IPS-15b (cell line): ENCODE data around the gene CACNA1A.
"Not testable (repeated sequence)": the region's sequence is repeated elsewhere in the genome, so short reads cannot be mapped to it uniquely, and the experiment has no call there.

Experiments used
- H3K27me3 ChIP-seq: one replicate; pipeline ENCODE4 v1.6.1; 2013; ENCODE audit warnings: low read length; ENCODE audit not compliant: control insufficient read depth, insufficient read depth
- H3K36me3 ChIP-seq: one replicate; pipeline ENCODE4 v1.6.1; 2013; ENCODE audit warnings: low read length; ENCODE audit not compliant: control insufficient read depth, insufficient read depth
- H3K4me1 ChIP-seq: one replicate; pipeline ENCODE4 v1.6.1; 2013; ENCODE audit warnings: mild to moderate bottlenecking, low read length; ENCODE audit not compliant: control insufficient read depth, insufficient read depth
- H3K4me3 ChIP-seq: one replicate; pipeline ENCODE4 v1.5.1; 2013; ENCODE audit warnings: low read depth, low read length
- H3K9ac ChIP-seq: one replicate; pipeline ENCODE4 v1.6.1; 2013; ENCODE audit warnings: low read depth, mild to moderate bottlenecking, low read length
- H3K9me3 ChIP-seq: one replicate; pipeline ENCODE4 v1.6.1; 2013; ENCODE audit warnings: mild to moderate bottlenecking, low read length; ENCODE audit not compliant: control insufficient read depth, insufficient read depth

The CACNA1A gene

GRCh38 chr19:13187419-13187818 lies 318.9 kb downstream of the CACNA1A start:
- Histone ChIP-seq H3K36me3 (no peaks in the 10 kb centered on the region), H3K4me3 (no peak overlapping the region), H3K9me3 (no peaks in the 10 kb centered on the region), H3K4me1 (no peaks in the 10 kb centered on the region), H3K27me3 (no peaks in the 10 kb centered on the region), H3K9ac (no peak overlapping the region)

- H3K36me3 ChIP-seq, H3K27me3 ChIP-seq, H3K9me3 ChIP-seq, H3K4me3 ChIP-seq, H3K4me1 ChIP-seq, H3K9ac ChIP-seq: not testable (repeated sequence)
These were observed 319.6 kb downstream of the CACNA1A start for GRCh38 chr19:13186688-13187087.

DNA sequence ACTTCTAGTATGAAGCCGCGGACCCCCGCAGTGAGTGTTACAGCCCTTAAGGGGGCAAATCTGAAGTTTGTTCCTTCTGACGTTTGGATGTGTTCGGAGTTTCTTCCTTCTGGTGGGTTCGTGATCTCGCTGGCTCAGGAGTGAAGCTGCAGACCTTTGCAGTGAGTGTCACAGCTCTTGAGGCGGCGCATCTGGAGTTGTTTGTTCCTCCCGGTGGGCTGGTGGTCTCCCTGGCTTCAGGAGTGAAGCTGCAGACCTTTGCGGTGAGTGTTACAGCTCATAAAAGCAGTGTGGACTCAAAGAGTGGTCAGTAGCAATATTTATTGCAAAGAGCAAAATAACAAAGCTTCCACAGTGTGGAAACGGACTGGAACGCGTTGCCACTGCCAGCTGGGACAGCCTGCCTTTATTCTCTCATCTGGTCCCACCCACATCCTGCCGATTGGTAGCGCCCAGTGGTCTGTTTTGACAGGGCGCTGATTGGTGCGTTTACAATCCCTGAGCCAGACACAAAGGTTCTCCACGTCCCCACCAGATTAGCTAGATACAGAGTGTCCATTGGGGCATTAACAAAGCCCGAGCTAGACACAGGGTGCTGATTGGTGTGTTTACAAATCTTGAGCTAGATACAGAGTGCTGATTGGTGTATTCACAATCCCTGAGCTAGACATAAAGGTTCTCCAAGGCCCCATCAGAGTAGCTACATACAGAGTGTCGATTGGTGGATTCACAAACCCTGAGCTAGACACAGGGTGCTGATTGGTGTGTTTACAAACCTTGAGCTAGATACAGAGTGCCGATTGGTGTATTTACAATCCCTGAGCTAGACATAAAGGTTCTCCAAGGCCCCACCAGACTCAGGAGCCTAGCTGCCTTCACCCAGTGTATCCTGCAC lies 320.3 kb downstream of the CACNA1A start:
- H3K4me3 ChIP-seq, H3K36me3 ChIP-seq, H3K9ac ChIP-seq, H3K4me1 ChIP-seq, H3K27me3 ChIP-seq, H3K9me3 ChIP-seq: not testable (repeated sequence)

- not testable (repeated sequence) for H3K4me3 ChIP-seq, H3K9me3 ChIP-seq, H3K4me1 ChIP-seq, H3K9ac ChIP-seq, H3K36me3 ChIP-seq, H3K27me3 ChIP-seq
These were observed 321.4 kb downstream of the CACNA1A start for GRCh38 chr19:13184926-13185325.

GRCh38 chr19:13181747-13182388 lies 324.4 kb downstream of the CACNA1A start:
- Histone ChIP-seq H3K27me3 (no peaks in the 10 kb centered on the region), H3K4me3 (no peak overlapping the region), H3K9ac (no peak overlapping the region), H3K36me3 (no peaks in the 10 kb centered on the region), H3K9me3 (no peaks in the 10 kb centered on the region), H3K4me1 (no peaks in the 10 kb centered on the region)

DNA sequence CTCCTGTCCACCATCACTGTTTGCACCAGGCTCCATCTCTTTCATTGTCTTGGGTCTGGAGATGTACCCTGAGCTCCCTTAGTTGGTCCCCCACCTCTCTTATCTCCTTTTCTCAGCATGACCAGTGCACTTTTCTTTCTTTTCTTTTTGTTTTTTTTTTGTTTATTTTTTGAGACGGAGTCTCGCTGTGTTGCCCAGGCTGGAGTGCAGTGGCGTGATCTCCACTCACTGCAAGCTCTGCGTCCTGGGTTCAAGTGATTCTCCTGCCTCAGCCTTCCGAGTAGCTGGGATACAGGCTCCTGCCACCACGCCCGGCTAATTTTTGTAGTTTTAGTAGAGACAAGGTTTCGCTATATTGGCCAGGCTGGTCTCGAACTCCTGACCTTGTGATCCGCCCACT lies 328.0 kb downstream of the CACNA1A start:
- H3K4me1 ChIP-seq, H3K9me3 ChIP-seq, H3K4me3 ChIP-seq, H3K27me3 ChIP-seq, H3K36me3 ChIP-seq, H3K9ac ChIP-seq: not testable (repeated sequence)

DNA sequence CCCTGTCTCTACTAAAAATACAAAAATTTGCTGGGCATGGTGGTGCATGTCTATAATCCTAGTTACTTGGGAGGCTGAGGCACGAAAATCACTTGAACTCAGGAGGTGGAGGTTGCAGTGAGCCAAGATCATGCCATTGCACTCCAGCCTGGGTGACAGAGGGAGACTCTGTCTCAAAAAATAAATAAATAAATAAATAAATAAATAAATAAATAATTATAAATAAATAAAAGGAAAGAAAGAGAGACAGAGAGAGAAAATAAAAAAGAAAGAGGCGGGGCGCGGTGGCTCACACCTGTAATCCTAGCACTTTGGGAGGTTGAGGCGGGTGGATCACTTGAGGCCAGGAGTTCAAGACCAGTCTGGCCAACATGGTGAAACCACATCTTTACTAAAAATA lies 328.7 kb downstream of the CACNA1A start:
- H3K4me1 ChIP-seq = not testable (repeated sequence)

DNA sequence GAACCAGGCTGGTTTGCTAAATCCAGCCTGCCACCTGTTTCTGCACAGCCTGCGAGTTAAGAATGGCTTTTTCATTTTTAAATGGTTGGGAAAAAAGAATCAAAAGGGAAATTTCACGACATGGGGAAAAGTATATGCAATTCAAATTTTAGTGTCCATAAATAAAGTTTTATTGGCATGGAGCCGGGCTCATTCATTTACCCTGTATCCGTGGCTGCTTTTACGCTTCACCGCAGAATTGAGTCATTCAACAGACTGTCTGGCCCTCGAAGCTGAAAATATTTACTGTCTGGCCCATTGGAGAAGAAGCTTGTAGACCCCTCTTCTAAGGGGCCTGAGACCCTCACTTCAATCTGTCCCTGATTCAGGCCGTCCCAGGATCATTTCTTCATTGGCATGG lies 329.9 kb downstream of the CACNA1A start:
- Histone ChIP-seq H3K4me1 (no peaks in the 10 kb centered on the region), H3K9me3 (no peaks in the 10 kb centered on the region), H3K27me3 (no peaks in the 10 kb centered on the region), H3K36me3 (no peaks in the 10 kb centered on the region), H3K9ac (no peak overlapping the region), H3K4me3 (no peak overlapping the region)

More for the DNA sequence above, 328.7 kb downstream of the CACNA1A start:
- not testable (repeated sequence) for H3K36me3 ChIP-seq, H3K9ac ChIP-seq, H3K27me3 ChIP-seq, H3K9me3 ChIP-seq, H3K4me3 ChIP-seq

DNA sequence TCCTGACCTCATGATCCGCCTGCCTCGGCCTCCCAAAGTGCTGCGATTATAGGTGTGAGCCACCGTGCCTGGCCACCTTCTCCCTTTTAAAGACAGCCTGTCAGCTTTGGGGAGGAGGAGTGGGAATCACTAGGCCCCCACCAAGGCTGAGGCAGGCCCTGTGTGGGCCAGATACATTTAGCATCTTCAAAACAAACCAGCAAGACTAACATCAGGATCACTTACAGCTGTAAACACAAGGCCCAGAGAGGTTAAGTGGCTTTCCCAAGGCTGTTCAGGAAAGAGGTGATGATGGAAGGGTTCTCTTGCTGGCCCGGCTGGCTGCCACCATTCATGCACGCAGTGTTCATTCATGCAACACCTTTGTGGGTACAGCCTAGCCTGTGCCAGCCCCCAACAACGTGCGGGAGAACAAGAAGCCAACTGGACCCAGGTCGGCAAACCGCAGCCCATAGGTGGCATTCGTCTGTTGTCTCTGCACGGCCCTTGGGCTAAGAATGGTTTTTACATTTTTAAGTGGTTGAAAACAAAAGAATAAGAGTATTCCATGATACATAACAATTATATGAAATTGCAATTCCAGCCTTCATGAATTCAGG lies 333.0 kb downstream of the CACNA1A start:
- Histone ChIP-seq H3K4me3 (no peak overlapping the region), H3K9ac (no peak overlapping the region), H3K27me3 (no peaks in the 10 kb centered on the region), H3K36me3 (no peaks in the 10 kb centered on the region), H3K4me1 (peaks cover 2% of the 10 kb centered on the region), H3K9me3 (no peaks in the 10 kb centered on the region)

DNA sequence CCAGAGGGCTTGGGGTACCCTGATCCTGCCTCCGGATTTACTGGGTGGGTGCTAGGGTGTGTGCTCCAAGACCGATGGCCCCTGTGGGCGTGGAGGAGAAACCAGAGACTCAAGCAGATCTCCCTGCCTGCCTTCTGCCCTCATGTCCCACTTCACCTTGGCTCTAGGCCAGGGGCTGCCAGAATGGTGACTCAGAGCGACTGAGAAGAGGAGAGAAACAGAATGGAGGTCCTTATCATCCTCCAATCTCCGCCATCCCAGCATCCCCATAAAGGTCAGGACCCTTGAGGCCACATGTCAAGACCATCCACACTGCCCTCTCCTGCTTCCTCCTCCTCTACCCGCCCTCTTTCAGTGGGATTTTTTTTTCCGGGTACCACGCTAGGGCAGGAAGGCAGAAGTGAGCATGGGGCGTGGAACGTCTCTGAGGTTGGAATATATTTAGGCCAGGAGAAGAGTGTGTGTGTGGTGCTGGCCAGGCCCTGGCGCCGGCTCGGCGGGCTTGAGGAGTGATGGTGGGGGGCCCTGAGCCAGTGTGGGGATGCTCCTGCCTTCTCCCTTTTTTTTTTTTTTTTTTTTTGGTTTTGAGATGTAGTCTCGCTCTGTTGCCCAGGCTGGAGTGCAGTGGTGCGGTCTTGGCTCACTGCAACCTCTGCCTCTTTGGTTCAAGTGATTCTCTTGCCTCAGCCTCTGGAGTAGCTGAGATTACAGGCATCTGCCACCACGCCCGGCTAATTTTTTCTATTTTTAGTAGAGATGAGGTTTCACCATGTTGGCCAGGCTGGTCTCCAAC lies 333.7 kb downstream of the CACNA1A start:
- H3K4me3 ChIP-seq = no peak overlapping the region
- H3K27me3 ChIP-seq = no peaks in the 10 kb centered on the region
- H3K9ac ChIP-seq = no peak overlapping the region
- peaks cover 2% of the 10 kb centered on the region for H3K4me1 ChIP-seq
- no peaks in the 10 kb centered on the region for H3K36me3 ChIP-seq
- no peaks in the 10 kb centered on the region for H3K9me3 ChIP-seq

DNA sequence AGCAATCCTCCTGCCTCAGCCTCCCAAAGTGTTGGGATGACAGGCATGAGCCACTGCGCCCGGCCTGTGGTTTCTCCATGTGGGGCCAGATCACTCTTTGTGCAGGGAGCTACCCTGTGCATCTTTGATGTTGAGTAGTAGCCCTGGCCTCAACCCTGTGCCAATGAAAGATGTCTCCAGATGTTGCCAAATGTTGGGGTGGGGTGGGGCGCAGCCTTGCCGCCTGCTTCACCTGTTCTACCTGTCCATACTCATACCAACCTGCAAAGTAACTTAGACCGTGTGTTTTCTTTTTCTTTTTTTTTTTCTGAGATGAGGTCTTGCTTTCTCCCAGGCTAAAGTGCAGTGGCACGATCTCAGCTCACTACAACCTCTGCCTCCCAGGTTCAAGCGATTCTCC lies 335.1 kb downstream of the CACNA1A start:
- Histone ChIP-seq H3K9ac (no peak overlapping the region), H3K27me3 (no peaks in the 10 kb centered on the region), H3K36me3 (no peaks in the 10 kb centered on the region), H3K4me3 (no peak overlapping the region), H3K9me3 (no peaks in the 10 kb centered on the region), H3K4me1 (peaks cover 4% of the 10 kb centered on the region)
